Measurements from ENCODE around the gene CIDEC. TPM values are rescaled to one million over a fixed set of nuclear protein-coding genes. Genes with fewer than 3 reads are reported as not detected.

The CIDEC gene
- total and polyA plus RNA-seq, 2 of the 8 experiments (the other 6 are each of a cell fraction or from before 2014, with no cell fraction given): not detected

DNA sequence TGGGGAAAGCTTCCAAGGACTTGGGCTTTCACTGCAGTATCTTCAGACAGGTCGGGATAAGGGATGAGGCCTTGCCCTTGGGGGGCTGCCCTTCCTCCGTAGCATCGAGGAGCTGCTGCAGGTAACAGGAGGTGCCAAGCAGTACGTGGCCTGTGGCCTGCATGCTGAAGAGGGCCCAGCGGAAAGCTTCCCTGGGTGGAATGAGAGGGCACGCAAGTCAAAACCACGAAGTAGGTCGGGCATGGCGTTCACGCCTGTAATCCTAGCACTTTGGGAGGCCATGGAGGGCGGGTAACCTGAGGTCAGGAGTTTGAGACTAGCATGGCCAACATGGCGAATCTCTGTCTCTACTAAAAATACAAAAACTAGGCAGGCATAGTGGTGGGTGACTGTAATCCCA lies 12.9 kb downstream of the CIDEC start:
- POLR2A ChIA-PET (ENCODE audit: partially characterized antibody): interaction anchor here (0.5 to 1.1 kb wide), 4 partner anchors 9 to 105 kb away, joined by 3 to 4 read pairs (median 3); no protein-coding TSS in a partner anchor
- Histone ChIP-seq H3K4ac (replicated peaks; ENCODE audit: insufficient read length, low read depth, low read length) (no peak overlapping the region), H3K27ac (ENCODE audit: low read depth, low read length) (no peak overlapping the region), H2BK120ac (replicated peaks; ENCODE audit: low read depth, low read length) (no peak overlapping the region), H3K36me3 (ENCODE audit: control insufficient read depth in 2 of 4, insufficient read depth in 4 of 4, low read length in 3 of 4) (no peaks in the 10 kb centered on the region), H4K5ac (ENCODE audit: insufficient read length, low read depth, low read length) (no peak overlapping the region), H2BK12ac (ENCODE audit: low read depth, low read length) (no peak overlapping the region), H3K79me2 (ENCODE audit: control insufficient read depth in 1 of 2, insufficient read depth in 2 of 2, low read length in 2 of 2) (no peaks in the 10 kb centered on the region), H2AK5ac (ENCODE audit: low read depth, low read length) (no peak overlapping the region), H3K56ac (replicated peaks; ENCODE audit: insufficient read length, low read depth, low read length) (no peak overlapping the region), H2AFZ (ENCODE audit: low read length) (no peak overlapping the region), H3K23ac (ENCODE audit: insufficient read length) (no peak overlapping the region), H3K27me3 (replicated peaks in 1 of 4; ENCODE audit: control insufficient read depth in 3 of 4, extremely low read depth in 1 of 4, insufficient read depth in 3 of 4, low read length in 3 of 4) (peaks cover 0 to 6% (median 1%) of the 10 kb centered on the region in 4 experiments; a peak in 3 of 7 replicates), H3K79me1 (ENCODE audit: low read depth, low read length) (no peaks in the 10 kb centered on the region), H3K4me1 (replicated peaks in 1 of 4; ENCODE audit: control insufficient read depth in 3 of 4, insufficient read depth in 4 of 4, low read length in 3 of 4) (peaks cover 0 to 3% (median 2%) of the 10 kb centered on the region in 4 experiments; a peak in 5 of 7 replicates), H3K9ac (replicated peaks in 1 of 4; ENCODE audit: extremely low read depth in 1 of 4, low read depth in 3 of 4, low read length in 3 of 4) (no peak overlapping the region), H3K14ac (ENCODE audit: insufficient read length) (no peak overlapping the region), H4K20me1 (replicated peaks in 1 of 2; ENCODE audit: control insufficient read depth in 1 of 2, insufficient read depth in 2 of 2, low read length in 2 of 2) (no peaks in the 10 kb centered on the region), H4K91ac (replicated peaks; ENCODE audit: insufficient read length, low read length) (no peak overlapping the region), H2BK5ac (ENCODE audit: low read depth, low read length) (no peak overlapping the region), H3K9me3 (ENCODE audit: insufficient read depth in 2 of 2, low read depth in 1 of 2, low read length in 1 of 2) (no peaks in the 10 kb centered on the region), H2BK15ac (ENCODE audit: low read length) (no peak overlapping the region), H4K8ac (ENCODE audit: extremely low read depth, insufficient read depth, low read length) (no peak overlapping the region), H2BK20ac (ENCODE audit: low read length) (no peak overlapping the region), H3K4me3 (ENCODE audit: extremely low read depth in 1 of 4, insufficient read depth in 2 of 4, low read depth in 3 of 4, low read length in 4 of 4) (no peak overlapping the region), H3K4me2 (ENCODE audit: insufficient read depth in 1 of 2, low read depth in 2 of 2, low read length in 2 of 2) (no peak overlapping the region), H3K18ac (ENCODE audit: extremely low read depth, low read length) (no peak overlapping the region), H3K23me2 (ENCODE audit: low read depth, low read length) (peaks cover 4% of the 10 kb centered on the region; the same call in 1 of the 2 replicates)
- TF ChIP-seq EZH2 (IDR thresholded peaks at IDR 0.05; ENCODE audit: low read depth, low read length, severe bottlenecking): no peak
- no peak for TF ChIP-seq NANOG (IDR thresholded peaks at IDR 0.05; ENCODE audit: insufficient read depth, low read depth, low read length, poor library complexity, severe bottlenecking)
- no peak for TF ChIP-seq TEAD4 (IDR thresholded peaks at IDR 0.05; ENCODE audit: low read depth, low read length)
- TF ChIP-seq SRF (IDR thresholded peaks at IDR 0.05; ENCODE audit: low read depth, low read length): no peak
- no peak for TF ChIP-seq SP4 (IDR thresholded peaks at IDR 0.05; ENCODE audit: low read length)
- TF ChIP-seq SIRT6 (IDR thresholded peaks at IDR 0.05; ENCODE audit: low read length): no peak
- TF ChIP-seq SP2 (IDR thresholded peaks at IDR 0.05; ENCODE audit: low read length): no peak
- no peak for TF ChIP-seq RBBP5 (IDR thresholded peaks at IDR 0.05; ENCODE audit: borderline replicate concordance, low read depth, low read length)
- no peak for TF ChIP-seq POU5F1 (IDR thresholded peaks at IDR 0.05; ENCODE audit: low read depth, low read length)
- TF ChIP-seq GTF2F1 (IDR thresholded peaks at IDR 0.05; ENCODE audit: borderline replicate concordance, low read depth, low read length): no peak
- no peak for TF ChIP-seq CEBPB (IDR thresholded peaks at IDR 0.05; ENCODE audit: low read depth, low read length)
- DNase-seq (ENCODE audit: low read depth in 1 of 2, low spot score in 2 of 2) (no peak), FAIRE-seq (no peak)
- WGBS, 2 experiments (ENCODE audit: extremely low coverage in 1 of 2, insufficient coverage in 1 of 2, insufficient read length in 1 of 2, insufficient replicate concordance in 2 of 2, low coverage in 1 of 2, low lambda C conversion rate in 2 of 2, missing lambda C conversion rate in 1 of 2): 90% methylated on average over 12 of the region's 12 CpGs; no CpG with 5 or more reads in 1 of the 2 experiments
- CTCF ChIA-PET (ENCODE audit: partially characterized antibody): interaction anchor here (1.5 kb wide), 1 partner anchor 11 kb away, joined by 5 read pairs; no protein-coding TSS in a partner anchor

Data from H1 (cell line).